HepG2 (cell line): ENCODE results near the gene THRB.

ENCODE experiments used
- ATAD3A ChIP-seq: sonication (generic); formaldehyde crosslinking; IDR thresholded peaks from 2 replicates; pipeline ENCODE4 v1.4.0; 2020; ENCODE audit warnings: missing genetic modification reagents
- CHD4 ChIP-seq: fragments of 200-600 bp; sonication (generic); IDR thresholded peaks from 2 replicates; pipeline ENCODE4 v1.7.0; 2017; ENCODE audit warnings: mild to moderate bottlenecking, low read length, borderline replicate concordance
- CREB1 ChIP-seq, 2 experiments: fragments of 450-650 bp in 1 of 2; IDR thresholded peaks; 2 replicates each; pipeline ENCODE4 v1.6.1; 2016 to 2017; ENCODE audit warnings: control low read depth in 1 of 2, mild to moderate bottlenecking in 1 of 2, missing compliant biosample characterization in 1 of 2, missing genetic modification characterization in 1 of 2
- JUN ChIP-seq: sonication (generic); formaldehyde crosslinking; IDR thresholded peaks from 2 replicates; pipeline ENCODE4 v1.4.0; 2020; ENCODE audit warnings: mild to moderate bottlenecking, missing genetic modification reagents
- NFIC ChIP-seq: IDR thresholded peaks from 2 replicates; pipeline ENCODE4 v1.6.1; 2012; ENCODE audit warnings: mild to moderate bottlenecking, low read length, inconsistent platforms
- POLR2A ChIP-seq, 2 experiments: IDR thresholded peaks; 2 replicates each; pipeline ENCODE4 v1.6.1; 2011; ENCODE audit warnings: low read depth in 2 of 2, low read length in 2 of 2, mild to moderate bottlenecking in 1 of 2, moderate library complexity in 1 of 2; ENCODE audit not compliant: insufficient read depth in 1 of 2
- RELA ChIP-seq: sonication (generic); formaldehyde crosslinking; IDR thresholded peaks from 2 replicates; pipeline ENCODE4 v1.4.0; 2020; ENCODE audit warnings: missing genetic modification reagents
- SRSF9 ChIP-seq: fragments of 200-400 bp; formaldehyde crosslinking; IDR thresholded peaks from 2 replicates; pipeline ENCODE4 v1.6.1; 2018; ENCODE audit warnings: borderline replicate concordance, mild to moderate bottlenecking, low read depth, low read length; ENCODE audit not compliant: insufficient read depth, poor library complexity, severe bottlenecking
- ZNF224 ChIP-seq: sonication (generic); formaldehyde crosslinking; IDR thresholded peaks from 2 replicates; pipeline ENCODE4 v1.5.0; 2020; ENCODE audit warnings: mild to moderate bottlenecking, missing genetic modification reagents
- ZNF3 ChIP-seq: IDR thresholded peaks from 2 replicates; pipeline ENCODE4 v1.7.0; 2017; ENCODE audit warnings: inconsistent platforms
- ZNF644 ChIP-seq: IDR thresholded peaks from 2 replicates; pipeline ENCODE4 v1.6.1; 2016; ENCODE audit warnings: low read depth
- TF ChIP-seq, protein P1 (sequence below): sonication (generic); formaldehyde crosslinking; IDR thresholded peaks from 2 replicates; pipeline ENCODE4 v1.5.1; 2020; ENCODE audit warnings: missing genetic modification reagents, mild to moderate bottlenecking, borderline replicate concordance
- TF ChIP-seq, protein P2 (sequence below): sonication (generic); formaldehyde crosslinking; IDR thresholded peaks from 2 replicates; pipeline ENCODE4 v1.5.0; 2020; ENCODE audit warnings: mild to moderate bottlenecking, missing genetic modification reagents, moderate library complexity
- TF ChIP-seq, protein P3 (sequence below): sonication (generic); formaldehyde crosslinking; IDR thresholded peaks from 2 replicates; pipeline ENCODE4 v1.4.0; 2020; ENCODE audit warnings: mild to moderate bottlenecking, missing genetic modification reagents, borderline replicate concordance

DNA sequence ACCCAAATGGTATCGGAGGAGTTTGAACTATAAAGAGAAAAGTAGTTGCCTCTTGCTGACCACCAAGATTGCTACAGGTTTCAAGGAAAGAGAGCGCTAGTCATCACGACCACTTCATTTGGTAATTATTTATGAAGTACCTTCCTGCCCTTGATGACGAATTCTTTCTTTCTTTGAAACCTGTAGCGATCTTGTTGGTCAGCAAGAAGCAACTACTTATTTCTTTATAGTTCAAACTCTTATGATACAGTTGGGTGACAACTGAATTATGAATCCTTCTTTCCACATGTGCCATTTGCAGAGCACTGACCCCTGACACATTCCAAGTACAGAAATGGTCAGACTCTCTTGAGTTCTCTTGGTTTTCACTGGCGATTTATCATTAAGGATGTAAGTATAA is 46.8 kb downstream of the THRB start:
- TF ChIP-seq, protein P1, sequence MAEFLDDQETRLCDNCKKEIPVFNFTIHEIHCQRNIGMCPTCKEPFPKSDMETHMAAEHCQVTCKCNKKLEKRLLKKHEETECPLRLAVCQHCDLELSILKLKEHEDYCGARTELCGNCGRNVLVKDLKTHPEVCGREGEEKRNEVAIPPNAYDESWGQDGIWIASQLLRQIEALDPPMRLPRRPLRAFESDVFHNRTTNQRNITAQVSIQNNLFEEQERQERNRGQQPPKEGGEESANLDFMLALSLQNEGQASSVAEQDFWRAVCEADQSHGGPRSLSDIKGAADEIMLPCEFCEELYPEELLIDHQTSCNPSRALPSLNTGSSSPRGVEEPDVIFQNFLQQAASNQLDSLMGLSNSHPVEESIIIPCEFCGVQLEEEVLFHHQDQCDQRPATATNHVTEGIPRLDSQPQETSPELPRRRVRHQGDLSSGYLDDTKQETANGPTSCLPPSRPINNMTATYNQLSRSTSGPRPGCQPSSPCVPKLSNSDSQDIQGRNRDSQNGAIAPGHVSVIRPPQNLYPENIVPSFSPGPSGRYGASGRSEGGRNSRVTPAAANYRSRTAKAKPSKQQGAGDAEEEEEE (CRISPR knock-in tag), result no peak
- TF ChIP-seq ZNF3 (CRISPR knock-in tag), result no peak
- TF ChIP-seq CHD4, result no peak
- TF ChIP-seq, protein P2, sequence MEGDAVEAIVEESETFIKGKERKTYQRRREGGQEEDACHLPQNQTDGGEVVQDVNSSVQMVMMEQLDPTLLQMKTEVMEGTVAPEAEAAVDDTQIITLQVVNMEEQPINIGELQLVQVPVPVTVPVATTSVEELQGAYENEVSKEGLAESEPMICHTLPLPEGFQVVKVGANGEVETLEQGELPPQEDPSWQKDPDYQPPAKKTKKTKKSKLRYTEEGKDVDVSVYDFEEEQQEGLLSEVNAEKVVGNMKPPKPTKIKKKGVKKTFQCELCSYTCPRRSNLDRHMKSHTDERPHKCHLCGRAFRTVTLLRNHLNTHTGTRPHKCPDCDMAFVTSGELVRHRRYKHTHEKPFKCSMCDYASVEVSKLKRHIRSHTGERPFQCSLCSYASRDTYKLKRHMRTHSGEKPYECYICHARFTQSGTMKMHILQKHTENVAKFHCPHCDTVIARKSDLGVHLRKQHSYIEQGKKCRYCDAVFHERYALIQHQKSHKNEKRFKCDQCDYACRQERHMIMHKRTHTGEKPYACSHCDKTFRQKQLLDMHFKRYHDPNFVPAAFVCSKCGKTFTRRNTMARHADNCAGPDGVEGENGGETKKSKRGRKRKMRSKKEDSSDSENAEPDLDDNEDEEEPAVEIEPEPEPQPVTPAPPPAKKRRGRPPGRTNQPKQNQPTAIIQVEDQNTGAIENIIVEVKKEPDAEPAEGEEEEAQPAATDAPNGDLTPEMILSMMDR (CRISPR knock-in tag), result no peak
- TF ChIP-seq NFIC, result no peak
- TF ChIP-seq POLR2A (IDR thresholded peaks at IDR 0.05; ENCODE audit: insufficient read depth in 1 of 2, low read depth in 2 of 2, low read length in 2 of 2), result no peak
- TF ChIP-seq, protein P3, sequence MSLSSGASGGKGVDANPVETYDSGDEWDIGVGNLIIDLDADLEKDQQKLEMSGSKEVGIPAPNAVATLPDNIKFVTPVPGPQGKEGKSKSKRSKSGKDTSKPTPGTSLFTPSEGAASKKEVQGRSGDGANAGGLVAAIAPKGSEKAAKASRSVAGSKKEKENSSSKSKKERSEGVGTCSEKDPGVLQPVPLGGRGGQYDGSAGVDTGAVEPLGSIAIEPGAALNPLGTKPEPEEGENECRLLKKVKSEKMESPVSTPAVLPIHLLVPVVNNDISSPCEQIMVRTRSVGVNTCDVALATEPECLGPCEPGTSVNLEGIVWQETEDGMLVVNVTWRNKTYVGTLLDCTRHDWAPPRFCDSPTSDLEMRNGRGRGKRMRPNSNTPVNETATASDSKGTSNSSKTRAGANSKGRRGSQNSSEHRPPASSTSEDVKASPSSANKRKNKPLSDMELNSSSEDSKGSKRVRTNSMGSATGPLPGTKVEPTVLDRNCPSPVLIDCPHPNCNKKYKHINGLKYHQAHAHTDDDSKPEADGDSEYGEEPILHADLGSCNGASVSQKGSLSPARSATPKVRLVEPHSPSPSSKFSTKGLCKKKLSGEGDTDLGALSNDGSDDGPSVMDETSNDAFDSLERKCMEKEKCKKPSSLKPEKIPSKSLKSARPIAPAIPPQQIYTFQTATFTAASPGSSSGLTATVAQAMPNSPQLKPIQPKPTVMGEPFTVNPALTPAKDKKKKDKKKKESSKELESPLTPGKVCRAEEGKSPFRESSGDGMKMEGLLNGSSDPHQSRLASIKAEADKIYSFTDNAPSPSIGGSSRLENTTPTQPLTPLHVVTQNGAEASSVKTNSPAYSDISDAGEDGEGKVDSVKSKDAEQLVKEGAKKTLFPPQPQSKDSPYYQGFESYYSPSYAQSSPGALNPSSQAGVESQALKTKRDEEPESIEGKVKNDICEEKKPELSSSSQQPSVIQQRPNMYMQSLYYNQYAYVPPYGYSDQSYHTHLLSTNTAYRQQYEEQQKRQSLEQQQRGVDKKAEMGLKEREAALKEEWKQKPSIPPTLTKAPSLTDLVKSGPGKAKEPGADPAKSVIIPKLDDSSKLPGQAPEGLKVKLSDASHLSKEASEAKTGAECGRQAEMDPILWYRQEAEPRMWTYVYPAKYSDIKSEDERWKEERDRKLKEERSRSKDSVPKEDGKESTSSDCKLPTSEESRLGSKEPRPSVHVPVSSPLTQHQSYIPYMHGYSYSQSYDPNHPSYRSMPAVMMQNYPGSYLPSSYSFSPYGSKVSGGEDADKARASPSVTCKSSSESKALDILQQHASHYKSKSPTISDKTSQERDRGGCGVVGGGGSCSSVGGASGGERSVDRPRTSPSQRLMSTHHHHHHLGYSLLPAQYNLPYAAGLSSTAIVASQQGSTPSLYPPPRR (CRISPR knock-in tag), result no peak
- no peak for TF ChIP-seq RELA (CRISPR knock-in tag)
- TF ChIP-seq JUN (CRISPR knock-in tag), result no peak
- no peak for TF ChIP-seq CREB1 (IDR thresholded peaks at IDR 0.05)
- no peak for TF ChIP-seq CREB1 (CRISPR knock-in tag; IDR thresholded peaks at IDR 0.05)
- TF ChIP-seq ATAD3A (CRISPR knock-in tag), result no peak
- no peak for TF ChIP-seq ZNF644
- no peak for TF ChIP-seq SRSF9
- TF ChIP-seq ZNF224 (CRISPR knock-in tag), result no peak
